CD4-positive, alpha-beta T cell treated with Interleukin-4 for 1 hour (primary cell): ENCODE data around the gene TMEFF2.
"Not testable (repeated sequence)": the region's sequence is repeated elsewhere in the genome, so short reads cannot be mapped to it uniquely, and the experiment has no call there.

Experiments
- DNase-seq, 2 donors: peaks; one replicate each; pipeline ENCODE4 v3.0.0-alpha.2; 2020 to 2022

The TMEFF2 gene

DNA sequence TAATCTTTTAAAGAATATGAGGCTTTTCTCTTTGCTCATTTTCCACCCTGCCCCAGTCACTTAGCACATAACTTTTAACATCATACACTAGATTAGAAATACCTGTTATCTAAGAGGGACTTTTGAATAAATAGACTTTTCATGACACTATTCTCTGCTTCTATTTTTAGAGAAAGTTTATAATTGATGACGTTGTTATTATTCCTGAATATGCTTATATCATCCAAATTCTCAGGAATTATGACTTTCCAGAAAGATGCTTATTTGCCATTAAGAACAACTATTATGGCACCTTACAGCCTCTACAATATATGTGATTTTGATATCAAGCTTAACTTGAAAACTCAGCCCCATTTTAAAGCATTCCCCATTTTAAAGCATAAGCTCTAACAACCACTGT lies 11.4 kb downstream of the TMEFF2 start:
- no peak for DNase-seq

DNA sequence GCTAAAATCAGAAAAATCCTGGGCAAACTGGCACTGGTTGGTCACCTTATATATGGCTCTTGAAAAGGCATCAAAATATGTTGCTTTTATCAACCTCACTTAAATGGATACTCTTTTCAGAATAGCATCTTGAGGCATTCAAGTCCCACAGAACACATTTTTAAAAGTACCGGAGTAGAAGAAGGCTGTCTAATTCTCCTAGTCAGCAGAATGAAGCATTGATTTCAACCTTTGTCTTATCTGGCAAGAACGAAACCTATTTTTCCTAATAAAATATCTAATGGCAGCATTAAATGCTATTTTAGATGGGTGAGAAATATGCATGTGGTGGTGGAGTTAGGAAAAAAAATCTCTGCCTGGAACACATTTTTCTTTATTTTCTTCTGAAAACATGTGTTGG lies 27.8 kb downstream of the TMEFF2 start:
- no peak for DNase-seq

DNA sequence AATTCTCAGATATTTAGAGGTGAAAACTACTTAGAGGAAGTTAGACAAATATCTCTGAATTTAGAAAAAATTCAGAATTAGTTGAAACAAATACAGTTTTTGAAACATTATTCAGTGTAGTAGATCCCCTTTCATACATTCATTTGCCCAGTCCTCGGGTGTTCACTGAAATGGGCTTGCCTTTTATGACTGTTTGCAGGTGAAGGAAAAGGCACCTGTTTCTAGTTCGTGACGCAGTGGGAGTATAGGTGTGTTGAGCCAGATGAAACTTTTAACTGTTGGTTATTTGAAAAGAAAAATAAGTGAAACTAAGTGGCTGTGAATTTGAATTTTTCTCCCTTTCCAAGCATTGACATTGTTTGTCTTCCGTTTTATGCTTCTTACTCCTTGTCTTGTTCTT lies 28.9 kb downstream of the TMEFF2 start:
- no peak for DNase-seq

DNA sequence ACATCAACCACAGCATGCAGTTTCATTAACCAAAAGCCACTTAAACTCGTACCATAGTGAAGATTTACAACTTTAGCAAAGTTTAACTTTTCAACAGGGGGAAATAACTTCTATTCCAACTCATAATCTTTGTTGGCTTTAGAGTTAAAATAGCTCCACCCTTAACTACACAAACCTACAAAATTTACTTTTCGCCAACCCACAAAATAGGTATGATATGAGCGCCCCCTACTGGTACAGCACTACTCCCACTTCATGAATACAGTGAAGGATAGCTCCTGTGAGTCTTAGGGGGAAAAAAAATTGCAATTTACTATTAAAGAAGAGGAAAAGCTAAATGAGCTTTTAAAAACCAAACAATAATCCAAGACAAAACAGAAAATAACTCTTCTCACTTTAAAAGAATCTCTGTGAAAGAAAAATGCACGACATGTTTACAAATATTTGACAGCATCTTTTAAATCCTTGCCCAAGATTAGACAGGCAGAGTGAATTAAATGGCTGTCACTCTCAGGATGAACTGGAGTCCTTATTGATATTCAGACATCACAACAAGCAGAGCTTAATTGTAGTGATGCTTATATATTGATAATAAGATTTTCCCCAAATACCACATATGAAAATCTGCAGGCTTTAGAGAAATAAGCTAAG lies 32.2 kb downstream of the TMEFF2 start:
- peak; percentile 47 to 71 for DNase-seq

DNA sequence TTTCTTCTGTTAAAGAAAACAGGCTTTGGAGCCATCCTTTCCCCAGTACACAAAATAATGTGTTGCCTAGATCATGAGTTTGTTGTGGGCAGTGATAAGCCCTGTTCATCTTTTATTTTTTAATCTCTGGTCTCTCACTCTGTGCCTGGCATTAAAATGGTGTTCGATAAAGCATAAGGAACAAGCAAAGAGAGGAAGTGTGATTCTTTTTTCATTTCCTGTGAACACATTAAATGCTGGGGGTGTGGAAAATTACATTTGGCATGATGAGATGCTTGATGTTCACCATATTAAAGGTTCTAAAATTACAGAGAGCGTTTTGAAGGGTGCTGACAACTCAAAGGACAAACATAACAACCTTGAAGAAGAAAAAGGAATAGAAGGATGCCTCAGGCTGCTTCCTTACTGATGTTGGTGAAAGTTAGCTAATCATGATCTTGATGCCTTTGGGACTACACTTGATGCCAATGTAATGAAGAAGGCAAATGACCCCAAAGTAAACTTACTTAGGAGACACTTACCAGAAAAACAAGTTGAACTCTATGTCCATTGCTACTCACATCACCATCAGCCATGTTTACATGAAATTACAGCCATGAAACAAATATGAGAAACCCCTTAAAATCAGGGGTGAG lies 33.0 kb downstream of the TMEFF2 start:
- DNase-seq, result no peak

DNA sequence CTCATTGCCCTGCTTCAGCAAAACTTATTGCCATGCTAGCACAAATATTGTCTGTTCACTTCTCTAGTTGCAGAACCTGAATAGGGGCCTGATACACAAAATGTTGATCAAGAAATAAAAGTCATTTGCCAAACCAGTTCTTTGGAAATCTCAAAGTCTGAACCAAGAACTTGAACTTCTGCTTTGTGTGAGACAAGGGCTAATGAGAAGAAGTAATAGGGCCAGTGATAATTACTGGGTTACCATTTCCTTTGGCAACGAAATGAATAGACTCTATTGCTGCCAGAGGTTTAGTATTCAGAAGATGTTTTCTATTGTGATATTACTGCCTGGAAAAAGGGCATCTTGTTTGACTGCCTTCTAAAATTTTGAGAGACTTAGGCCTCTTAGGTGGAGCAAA lies 35.0 kb downstream of the TMEFF2 start:
- no peak for DNase-seq

DNA sequence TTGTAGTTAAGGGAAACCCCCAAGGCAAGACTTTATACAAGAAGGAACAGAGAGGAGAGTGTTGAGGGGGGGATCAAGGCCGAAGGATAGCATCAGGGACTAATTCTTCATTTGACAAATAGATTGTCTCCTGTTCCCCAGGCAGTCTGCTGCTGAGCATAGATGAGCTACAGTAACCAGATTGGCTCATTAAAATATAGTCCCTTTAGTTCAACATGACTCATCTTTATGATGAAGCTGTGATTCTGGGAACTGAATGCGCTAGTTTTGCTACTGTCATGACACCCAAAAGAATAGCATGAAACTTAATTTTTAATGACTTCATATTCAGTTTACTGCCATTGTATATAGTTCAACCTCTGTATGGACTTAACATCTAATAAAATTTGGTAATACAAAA lies 35.5 kb downstream of the TMEFF2 start:
- DNase-seq, result no peak

DNA sequence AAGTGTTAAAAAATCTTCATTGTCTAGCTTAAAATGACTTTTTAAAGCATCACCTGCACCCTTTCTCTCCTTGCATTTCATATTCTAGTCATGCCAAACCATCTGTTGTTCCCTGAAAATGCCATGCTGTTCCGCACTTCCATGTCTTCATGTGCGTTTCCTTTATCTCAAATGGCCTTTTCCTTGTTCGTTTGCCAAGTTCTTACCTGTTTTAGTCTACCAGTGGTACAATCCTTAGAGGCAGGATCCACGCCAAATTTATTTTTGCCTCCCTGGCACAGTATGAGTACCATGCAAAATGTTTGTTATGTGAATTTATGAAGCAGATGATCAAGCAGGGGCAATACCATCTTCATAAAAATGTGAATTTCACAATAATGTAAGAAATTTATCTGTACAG lies 37.0 kb downstream of the TMEFF2 start:
- no peak for DNase-seq

DNA sequence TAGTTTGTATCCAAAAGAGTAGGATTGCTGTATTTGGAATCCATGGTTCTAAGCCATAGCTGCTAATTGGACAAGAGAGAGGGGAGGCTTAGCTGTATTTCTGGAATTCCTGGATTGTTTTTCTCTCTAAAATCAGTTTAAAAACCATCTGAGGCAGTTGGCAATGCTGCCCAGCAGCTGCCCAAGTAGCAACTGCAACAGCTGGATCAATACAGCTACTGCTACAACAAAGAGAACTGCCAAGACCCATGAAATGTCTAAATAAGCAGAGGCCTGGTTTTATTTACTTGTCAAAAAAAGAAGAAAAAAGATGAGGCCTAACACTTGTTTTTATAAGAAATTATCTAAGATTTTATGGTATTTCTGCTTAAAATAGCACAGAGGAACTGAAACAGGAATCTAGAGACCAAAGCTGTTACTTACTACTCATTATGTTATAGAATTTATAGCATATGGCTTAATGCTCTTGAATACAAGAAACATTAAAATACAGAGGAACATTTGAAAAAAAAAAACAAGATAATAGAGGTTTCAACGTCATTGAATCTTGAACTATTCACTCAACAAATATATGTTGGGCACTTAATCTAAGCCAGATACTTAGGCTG lies 39.1 kb downstream of the TMEFF2 start:
- no peak for DNase-seq

DNA sequence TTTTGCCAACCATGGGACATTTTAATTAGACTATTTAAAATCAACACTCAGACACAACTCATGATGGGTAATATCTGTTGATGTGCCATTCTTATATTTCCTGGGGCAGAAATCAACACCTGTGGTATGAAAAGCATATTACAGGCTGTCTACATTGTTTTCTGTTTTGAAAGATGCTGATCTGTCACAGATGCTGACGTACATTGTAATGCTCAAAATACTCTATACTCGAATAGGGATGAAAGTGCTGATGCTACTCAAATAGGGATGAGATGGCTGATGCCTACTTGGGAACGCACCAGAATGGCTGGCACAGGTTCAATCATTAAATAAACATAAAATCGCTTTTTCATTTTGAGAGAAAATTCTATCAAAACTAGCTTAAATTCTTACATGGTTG lies 41.2 kb downstream of the TMEFF2 start:
- DNase-seq, result no peak

DNA sequence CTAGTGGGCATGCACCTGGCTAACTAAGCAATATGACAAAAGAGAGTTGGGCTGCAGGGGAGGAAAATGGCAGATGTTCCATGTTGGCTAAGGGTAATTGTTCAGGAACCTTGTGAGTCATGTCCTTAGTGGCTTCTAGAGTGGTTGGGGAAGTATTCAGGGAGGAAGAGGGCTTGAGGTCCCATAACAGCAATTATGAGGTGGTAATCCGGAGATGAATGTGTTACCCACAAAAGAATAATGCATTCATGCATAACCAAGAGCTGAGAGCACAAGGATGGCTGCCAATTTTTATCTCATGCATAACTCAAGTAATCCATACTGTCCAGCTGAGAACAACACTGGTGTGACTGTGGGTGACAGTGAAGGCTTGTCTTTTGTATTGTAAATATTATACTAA lies 42.9 kb downstream of the TMEFF2 start:
- no peak for DNase-seq

DNA sequence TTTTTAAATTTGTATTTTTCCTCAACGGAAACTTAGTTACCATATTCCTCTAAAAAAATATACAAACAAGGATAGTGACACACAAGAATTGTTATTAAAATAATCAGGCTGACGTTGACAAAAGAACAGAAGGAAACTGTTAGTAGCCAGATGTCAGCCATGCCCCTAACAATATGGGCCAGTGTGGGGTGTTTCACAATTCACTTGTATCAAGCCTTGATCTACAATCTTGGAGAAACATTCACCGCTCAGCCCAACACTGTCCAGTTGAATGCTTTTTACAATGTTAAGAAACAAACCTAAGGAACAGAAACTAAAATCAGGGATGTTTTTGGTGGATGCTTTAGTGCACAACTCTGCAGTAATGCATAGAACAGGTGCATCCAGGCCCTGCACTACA lies 44.6 kb downstream of the TMEFF2 start:
- no peak for DNase-seq

DNA sequence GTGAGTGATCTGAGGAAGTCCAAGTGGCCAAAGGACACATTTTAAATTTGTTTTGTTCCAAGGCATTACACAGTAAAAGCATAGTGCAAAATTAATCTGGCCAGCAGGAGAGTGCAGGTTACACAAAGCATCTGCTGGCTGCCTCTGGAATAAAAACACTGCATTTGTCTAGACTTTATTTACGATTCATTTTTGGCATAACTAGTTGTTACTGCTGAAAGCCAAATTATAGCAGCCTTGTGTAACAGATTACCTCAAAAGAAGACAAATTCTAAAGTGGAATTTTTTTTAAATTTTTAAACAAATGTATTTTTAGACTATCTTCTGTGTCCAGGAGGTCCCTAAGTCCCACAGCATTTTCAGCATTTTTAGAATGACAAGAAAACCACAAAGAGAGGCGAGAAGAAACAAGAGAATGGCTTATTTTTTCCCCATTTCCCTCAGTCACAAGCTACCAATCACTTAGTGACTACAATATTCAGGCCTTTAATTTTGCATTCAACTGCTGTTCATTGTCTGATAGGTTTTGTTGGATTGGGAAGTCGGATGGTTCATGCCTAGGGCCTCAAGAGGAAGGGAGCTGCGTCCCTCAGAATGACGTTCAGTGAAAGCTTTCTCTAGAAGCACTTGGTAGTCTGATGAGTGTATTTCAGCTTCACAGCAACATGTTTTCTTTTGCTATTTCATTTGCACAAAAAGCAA lies 46.0 kb downstream of the TMEFF2 start:
- DNase-seq, result no peak

DNA sequence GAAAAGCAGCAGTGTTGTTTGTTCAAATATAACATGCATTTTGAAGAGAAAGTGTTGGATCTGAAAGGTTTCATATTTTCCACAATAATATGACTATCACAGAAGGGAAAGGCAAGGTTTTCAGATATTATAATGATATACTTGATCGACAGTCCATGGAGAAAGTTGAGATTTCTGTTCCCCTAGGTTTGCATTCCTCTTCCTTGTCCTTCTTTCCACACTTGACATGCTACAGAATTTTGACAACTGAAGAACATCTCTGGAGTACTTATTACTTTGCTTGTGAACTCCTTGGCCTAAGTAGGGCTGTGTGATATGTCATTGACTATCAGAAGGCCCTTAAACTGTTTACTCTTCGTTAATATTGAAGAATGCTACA lies 46.5 kb downstream of the TMEFF2 start:
- no peak for DNase-seq

DNA sequence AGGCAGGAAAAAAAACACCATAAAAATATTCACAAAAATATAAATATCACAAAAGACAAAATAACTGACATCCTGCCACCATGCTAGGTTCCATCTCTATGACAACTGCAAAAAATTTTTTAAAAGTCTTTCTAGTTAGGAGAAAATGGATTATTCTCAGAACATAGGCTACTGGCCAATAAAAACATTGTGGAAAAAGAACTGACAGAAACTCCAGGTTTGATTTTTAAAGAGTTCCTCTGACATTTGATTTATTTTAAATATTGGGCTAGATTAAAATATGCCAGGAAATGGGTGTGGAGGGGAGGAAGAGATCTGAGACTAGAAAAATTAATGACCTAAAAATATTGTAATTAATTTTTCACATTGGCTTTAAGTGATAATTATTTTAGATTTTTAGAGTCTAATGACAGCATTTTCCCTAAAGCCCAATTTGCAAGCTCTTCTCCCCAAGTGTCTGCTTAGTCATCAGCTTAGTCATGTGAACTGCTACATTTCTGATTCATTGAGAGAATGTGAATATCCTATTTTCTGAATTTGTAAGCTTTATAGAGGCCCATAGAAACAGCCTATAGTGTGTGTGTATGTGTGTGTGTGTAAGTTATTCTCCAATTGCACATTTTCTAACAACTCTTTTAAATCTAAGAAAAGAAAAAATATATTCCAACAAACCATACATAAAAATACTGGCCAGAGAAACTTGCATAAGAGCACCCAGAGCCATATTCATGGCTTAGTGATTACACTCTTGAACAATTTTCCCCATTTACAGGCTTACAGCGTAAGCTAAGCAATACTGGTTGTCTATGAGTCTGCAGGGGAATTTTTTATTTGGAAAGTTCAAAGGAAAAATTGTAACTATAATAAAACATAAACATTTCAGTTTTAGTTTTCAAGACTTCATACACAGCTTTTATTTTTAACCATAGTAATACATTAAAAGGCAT lies 48.4 kb downstream of the TMEFF2 start:
- no peak for DNase-seq

DNA sequence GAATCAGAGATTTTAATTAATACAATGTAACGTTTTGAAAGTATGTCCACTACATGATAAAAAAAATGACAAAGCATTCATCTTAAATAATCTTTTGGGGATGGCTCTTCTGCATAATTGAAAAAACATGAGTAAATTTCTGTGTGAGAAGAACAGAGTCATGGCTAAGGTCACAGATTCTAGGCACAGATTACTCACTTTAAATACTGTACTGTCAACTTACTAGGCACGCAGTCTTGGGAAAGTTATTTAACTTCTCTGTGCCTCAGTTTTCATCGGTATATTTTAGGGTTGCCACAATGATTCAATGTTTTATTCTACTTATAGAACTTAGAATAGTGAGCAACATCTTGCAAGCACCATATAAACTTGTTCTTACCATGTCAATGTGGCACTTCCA lies 49.2 kb downstream of the TMEFF2 start:
- DNase-seq, result no peak

DNA sequence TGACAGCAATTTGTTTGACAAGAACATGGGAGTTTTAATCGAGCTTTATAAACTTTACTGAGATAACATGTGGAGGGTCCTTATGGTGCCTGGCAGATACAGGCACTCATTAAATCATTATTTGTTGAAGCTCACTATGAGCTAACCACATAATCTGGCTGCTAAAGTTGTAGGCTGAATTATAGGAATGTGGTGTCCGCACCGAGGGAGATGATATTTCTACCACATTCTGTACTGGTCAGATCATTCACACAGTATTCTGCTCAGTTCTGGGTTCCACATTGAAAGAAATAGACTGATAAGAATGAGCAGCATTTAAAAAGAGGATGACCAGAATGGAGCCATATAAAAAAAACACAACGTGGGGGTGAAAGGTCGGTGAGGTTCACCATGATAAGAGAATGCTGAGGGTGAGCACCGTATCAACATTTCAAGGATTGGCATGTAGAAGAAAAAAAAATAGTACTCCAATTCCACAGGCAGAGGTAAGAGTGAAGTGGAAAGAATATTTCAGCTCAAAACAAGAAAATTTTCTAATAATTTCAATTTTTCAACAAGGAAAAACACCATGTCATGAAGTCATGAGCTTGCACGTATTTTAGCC lies 54.4 kb downstream of the TMEFF2 start:
- no peak for DNase-seq

DNA sequence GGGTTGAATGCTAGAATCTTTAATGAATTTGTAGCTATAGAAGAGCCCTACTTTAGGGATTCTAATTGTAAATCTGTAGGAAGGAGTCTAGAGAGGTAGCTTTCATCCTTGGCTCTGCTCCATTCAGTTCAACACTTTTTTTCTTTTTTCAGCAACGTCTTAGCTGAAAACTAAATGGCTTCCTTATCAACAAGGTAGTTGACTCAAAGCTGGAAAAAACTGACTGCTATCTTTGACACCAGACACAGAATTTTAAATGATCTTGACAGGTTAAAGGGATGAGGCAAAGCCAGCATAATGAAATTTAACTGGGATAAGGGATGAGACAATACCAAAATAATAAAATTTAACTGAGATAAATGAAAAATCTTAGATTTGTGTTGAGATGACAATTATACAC lies 54.9 kb downstream of the TMEFF2 start:
- no peak for DNase-seq

DNA sequence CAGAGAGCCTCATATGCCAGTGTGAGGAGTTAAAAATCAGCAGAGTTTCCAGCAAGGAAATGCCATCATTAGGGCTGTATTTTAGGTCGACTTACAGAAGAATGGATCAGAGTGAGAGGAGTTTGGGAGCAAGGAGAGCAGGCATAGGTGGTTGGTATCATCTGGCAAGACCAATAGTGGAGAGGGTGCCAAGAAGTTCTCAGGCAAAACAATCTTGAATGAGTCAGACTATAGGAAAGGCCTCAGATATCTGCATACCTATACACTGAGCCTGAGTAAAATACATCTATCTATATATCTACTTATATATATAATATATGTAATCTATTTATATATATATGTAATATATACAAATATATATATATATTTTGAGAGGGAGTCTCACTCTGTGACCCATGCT lies 57.3 kb downstream of the TMEFF2 start:
- no peak for DNase-seq

DNA sequence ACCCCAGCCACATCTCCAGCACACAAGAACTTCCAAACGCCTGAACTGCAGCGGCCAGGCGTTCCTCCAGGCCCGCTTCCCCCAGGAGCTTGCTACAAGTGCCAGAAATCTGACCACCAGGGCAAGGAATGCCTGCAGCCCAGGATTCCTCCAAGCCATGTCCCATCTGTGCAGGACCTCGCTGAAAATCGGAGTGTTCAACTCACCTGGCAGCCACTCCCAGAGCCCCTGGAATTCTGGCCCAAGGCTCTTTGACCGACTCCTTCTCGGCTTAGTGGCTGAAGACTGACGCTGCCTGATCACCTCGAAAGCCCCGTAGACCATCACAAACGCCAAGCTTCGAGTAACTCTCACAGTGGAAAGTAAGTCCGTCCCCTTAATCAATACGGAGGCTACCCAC lies 62.1 kb downstream of the TMEFF2 start:
- not testable (repeated sequence) for DNase-seq

DNA sequence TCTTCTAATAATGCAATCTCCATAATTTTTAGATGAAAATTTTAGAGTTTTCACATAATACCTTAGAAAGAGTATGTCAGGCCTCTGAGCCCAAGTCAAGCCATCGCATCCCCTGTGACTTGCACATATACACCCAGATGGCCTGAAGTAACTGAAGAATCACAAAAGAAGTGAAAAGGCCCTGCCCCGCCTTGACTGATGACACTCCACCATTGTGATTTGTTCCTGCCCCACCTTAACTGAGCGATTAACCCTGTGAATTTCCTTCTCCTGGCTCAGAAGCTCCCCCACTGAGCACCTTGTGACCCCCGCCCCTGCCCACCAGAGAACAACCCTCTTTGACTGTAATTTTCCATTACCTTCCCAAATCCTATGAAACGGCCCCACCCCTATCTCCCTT lies 64.4 kb downstream of the TMEFF2 start:
- DNase-seq, result not testable (repeated sequence)

DNA sequence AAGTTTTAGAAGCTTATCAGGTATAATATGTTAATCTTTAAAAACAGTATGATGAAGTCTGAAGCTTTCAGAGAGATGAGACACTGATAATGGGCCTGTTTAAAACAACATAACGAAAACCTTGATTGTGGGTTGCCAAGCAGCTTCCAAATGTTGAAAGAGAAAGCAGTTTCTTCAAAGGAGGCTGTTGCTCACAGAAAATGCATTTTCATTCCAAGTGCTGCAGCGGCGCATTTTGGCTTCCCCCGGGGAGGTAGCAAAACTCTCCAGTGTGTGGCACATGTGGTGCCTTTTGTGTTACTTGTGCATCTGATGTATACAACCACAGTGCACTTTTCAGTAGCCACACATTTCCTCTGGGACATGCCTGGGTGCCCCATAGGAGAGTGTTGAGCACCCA lies 66.1 kb downstream of the TMEFF2 start:
- DNase-seq, result no peak

DNA sequence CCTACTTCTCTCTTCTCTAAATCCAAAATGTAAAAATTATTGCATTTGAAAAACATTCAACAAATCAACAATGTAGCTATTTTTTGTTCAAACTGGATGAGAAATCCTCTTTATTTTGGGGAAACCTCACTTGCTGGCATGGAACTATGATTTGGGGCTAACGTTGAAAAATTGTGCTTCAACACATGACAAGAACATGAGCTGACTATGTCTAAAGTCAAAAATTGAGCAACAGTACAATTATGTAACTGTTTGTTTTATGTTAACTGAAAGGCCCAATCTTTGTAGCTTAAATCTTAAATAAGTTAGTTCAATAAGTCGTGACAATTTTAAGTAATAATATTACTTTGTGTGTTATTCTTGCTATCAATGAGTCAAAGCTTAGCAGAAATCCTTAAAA lies 67.3 kb downstream of the TMEFF2 start:
- no peak for DNase-seq
